Ascending aorta (tissue), 2 donors: ENCODE measurements around the gene PDGFC. TPM values are rescaled to one million over a fixed set of nuclear protein-coding genes. Genes with fewer than 3 reads are reported as not detected.

Experiments
- DNase-seq, 2 donors: peaks; one replicate each; pipeline ENCODE4 v3.0.0-alpha.2; 2019; ENCODE audit warnings: low spot score in 2 of 2
- H3K27ac ChIP-seq, 2 donors: fragments of 200-600 bp; sonication (generic); one replicate each; pipeline ENCODE4 v1.5.1; 2016 to 2017; ENCODE audit warnings: mild to moderate bottlenecking in 1 of 2
- H3K27me3 ChIP-seq: fragments of 200-600 bp; sonication (generic); one replicate; pipeline ENCODE4 v1.5.1; 2017
- H3K36me3 ChIP-seq, 2 donors: fragments of 200-600 bp; sonication (generic); one replicate each; pipeline ENCODE4 v1.5.1; 2016
- H3K4me1 ChIP-seq, 2 donors: fragments of 200-600 bp; sonication (generic); one replicate each; pipeline ENCODE4 v1.5.1; 2016 to 2017; ENCODE audit warnings: mild to moderate bottlenecking in 1 of 2
- H3K4me3 ChIP-seq, 2 donors: fragments of 200-600 bp; sonication (generic); one replicate each; pipeline ENCODE4 v1.5.1; 2016 to 2017; ENCODE audit warnings: mild to moderate bottlenecking in 1 of 2
- H3K9me3 ChIP-seq, 2 donors: fragments of 200-600 bp; sonication (generic); one replicate each; pipeline ENCODE4 v1.5.1; 2016
- CTCF ChIP-seq, 3 experiments: fragments of 200-600 bp in 2 of 3; fragments of 450-650 bp in 1 of 3; sonication (generic) in 2 of 3; IDR thresholded peaks; one replicate each; pipeline ENCODE4 v1.5.1; 2016 to 2019; ENCODE audit warnings: antibody characterized with exemption in 3 of 3, mild to moderate bottlenecking in 1 of 3, moderate library complexity in 1 of 3
- intact Hi-C: fragments of 100-400 bp; cut with DNase I; formaldehyde crosslinking; loops from one replicate; pipeline ENCODE4 v1.15.1; 2023
- total RNA-seq: library from RNA; depleted of rRNA; stranded (reverse); fragments of >200 nt; gene quantifications from one replicate; pipeline ENCODE4 v1.1.0, GENCODE V29; 2016

Gene PDGFC
- total RNA-seq, 1 donor from 2014 or later, result 21.0 TPM

- TF ChIP-seq CTCF (IDR thresholded peaks at IDR 0.05), result no peak
- intact Hi-C loops, result loop anchor here (2.0 to 10.0 kb wide), 5 partner anchors 53 to 450 kb away; partner anchors contain the start of genes GRIA2 and PDGFC
- no peaks in the 10 kb centered on the region for H3K36me3 ChIP-seq
- H3K9me3 ChIP-seq, result no peaks in the 10 kb centered on the region
- peak overlapping the region; percentile 78 to 80 for H3K27ac ChIP-seq
- H3K4me1 ChIP-seq, result peaks cover 8 to 73% of the 10 kb centered on the region in 2 donors
- no peak overlapping the region for H3K4me3 ChIP-seq
- DNase-seq, result peak in 1 of 2 donors; percentile 73
- H3K27me3 ChIP-seq, result no peaks in the 10 kb centered on the region
These were observed 197.2 kb downstream of the PDGFC start for GRCh38 chr4:156774422-156774821.

GRCh38 chr4:156773648-156774357, 197.8 kb downstream of the PDGFC start:
- no peaks in the 10 kb centered on the region for H3K9me3 ChIP-seq
- H3K27ac ChIP-seq, result peak overlapping the region; percentile 78 to 80
- H3K36me3 ChIP-seq, result no peaks in the 10 kb centered on the region
- H3K4me1 ChIP-seq, result peaks cover 3 to 67% of the 10 kb centered on the region in 2 donors
- H3K4me3 ChIP-seq, result no peak overlapping the region
- no peak for DNase-seq
- H3K27me3 ChIP-seq, result no peaks in the 10 kb centered on the region
- intact Hi-C loops, result loop anchor here (2.0 to 10.0 kb wide), 5 partner anchors 53 to 451 kb away; partner anchors contain the start of genes GRIA2 and PDGFC
- TF ChIP-seq CTCF (IDR thresholded peaks at IDR 0.05), result no peak

- TF ChIP-seq CTCF (IDR thresholded peaks at IDR 0.05), result no peak
- Histone ChIP-seq H3K9me3 (no peaks in the 10 kb centered on the region), H3K27ac (peak overlapping the region; percentile 73 to 80), H3K4me1 (peaks cover 6 to 50% of the 10 kb centered on the region in 2 donors), H3K27me3 (no peaks in the 10 kb centered on the region), H3K4me3 (peak overlapping the region; percentile 24 to 43), H3K36me3 (no peaks in the 10 kb centered on the region)
- intact Hi-C loops, result loop anchor here (5.0 to 10.0 kb wide), 4 partner anchors 56 to 453 kb away; partner anchors contain the start of gene GRIA2
- peak in 1 of 2 donors; percentile 73 for DNase-seq
These were observed 200.3 kb downstream of the PDGFC start for GRCh38 chr4:156771171-156771837.

- Histone ChIP-seq H3K27me3 (no peaks in the 10 kb centered on the region), H3K27ac (peak overlapping the region; percentile 73 to 80), H3K4me3 (peak overlapping the region in 1 of 2 donors; percentile 17), H3K36me3 (no peaks in the 10 kb centered on the region), H3K4me1 (peaks cover 6 to 39% of the 10 kb centered on the region in 2 donors), H3K9me3 (no peaks in the 10 kb centered on the region)
- DNase-seq, result no peak
- intact Hi-C loops, result loop anchor here (5.0 to 10.0 kb wide), 4 partner anchors 57 to 455 kb away; partner anchors contain the start of gene GRIA2
- TF ChIP-seq CTCF (IDR thresholded peaks at IDR 0.05), result no peak
These were observed 201.5 kb downstream of the PDGFC start for GRCh38 chr4:156770140-156770539.

- Histone ChIP-seq H3K4me3 (no peak overlapping the region), H3K27ac (peak overlapping the region in 1 of 2 donors; percentile 42), H3K9me3 (no peaks in the 10 kb centered on the region), H3K36me3 (peaks cover 0 to under 1% of the 10 kb centered on the region in 2 donors), H3K27me3 (no peaks in the 10 kb centered on the region), H3K4me1 (peaks cover 10 to 40% of the 10 kb centered on the region in 2 donors)
- DNase-seq, result no peak
- no peak for TF ChIP-seq CTCF (IDR thresholded peaks at IDR 0.05)
- intact Hi-C loops, result loop anchor here (5.0 kb wide), 1 partner anchor 291 kb away; no protein-coding TSS in a partner anchor
These were observed 203.6 kb downstream of the PDGFC start for GRCh38 chr4:156767911-156768415.
